ENCODE results near the gene RSPO1.
A peak's percentile ranks its signal among the peaks of the same experiment; 100 is the strongest.
"Not testable (repeated sequence)": the region's sequence is repeated elsewhere in the genome, so short reads cannot be mapped to it uniquely, and the experiment has no call there.

The RSPO1 gene

DNA sequence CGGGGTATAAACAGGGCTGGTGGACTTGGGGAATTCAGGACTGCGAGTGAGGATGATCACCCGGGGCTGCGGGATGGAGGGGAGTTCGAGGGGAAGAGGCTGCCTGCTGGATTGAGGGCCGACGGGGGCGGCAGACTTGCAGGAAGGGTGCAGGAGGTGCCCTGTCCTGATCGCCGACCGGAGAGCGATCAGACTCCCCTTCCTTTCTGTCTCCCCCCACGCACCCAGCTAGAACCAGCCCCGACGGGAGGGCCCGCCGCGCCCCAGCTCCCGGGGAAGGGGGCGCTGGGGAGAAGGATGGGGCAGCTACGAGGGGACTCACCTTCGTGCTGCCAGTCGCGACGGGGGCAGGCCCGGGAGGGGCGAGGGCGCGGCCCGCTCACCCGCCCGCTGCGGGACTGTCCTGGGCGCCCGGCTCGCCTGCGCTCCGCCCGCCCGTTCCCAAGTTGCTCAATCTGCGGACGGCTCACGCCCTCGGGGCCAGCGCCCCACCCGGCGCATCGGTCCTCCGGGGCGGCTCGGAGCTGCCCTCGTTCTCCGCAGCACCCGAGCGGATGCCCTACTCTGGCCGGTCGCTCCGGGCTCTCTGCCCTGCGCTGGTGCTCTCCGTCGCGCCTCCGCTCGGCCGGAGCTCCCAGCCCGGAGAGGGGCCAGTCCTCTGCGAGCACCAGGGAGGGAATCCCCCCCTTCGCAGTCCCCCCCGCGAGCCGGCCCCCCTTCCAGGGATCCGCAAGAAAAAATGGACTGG is at the start of gene RSPO1:
Gene RSPO1 (minus strand): TSS at position 649 of the 748 bp plus-strand sequence. CDS start 5,231 bp downstream, outside the sequence.
- no peak within 1 kb of the TSS for H3K4me3 ChIP-seq (ENCODE audit: control insufficient read depth, low read depth, low read length)
- TF ChIP-seq, protein P1, sequence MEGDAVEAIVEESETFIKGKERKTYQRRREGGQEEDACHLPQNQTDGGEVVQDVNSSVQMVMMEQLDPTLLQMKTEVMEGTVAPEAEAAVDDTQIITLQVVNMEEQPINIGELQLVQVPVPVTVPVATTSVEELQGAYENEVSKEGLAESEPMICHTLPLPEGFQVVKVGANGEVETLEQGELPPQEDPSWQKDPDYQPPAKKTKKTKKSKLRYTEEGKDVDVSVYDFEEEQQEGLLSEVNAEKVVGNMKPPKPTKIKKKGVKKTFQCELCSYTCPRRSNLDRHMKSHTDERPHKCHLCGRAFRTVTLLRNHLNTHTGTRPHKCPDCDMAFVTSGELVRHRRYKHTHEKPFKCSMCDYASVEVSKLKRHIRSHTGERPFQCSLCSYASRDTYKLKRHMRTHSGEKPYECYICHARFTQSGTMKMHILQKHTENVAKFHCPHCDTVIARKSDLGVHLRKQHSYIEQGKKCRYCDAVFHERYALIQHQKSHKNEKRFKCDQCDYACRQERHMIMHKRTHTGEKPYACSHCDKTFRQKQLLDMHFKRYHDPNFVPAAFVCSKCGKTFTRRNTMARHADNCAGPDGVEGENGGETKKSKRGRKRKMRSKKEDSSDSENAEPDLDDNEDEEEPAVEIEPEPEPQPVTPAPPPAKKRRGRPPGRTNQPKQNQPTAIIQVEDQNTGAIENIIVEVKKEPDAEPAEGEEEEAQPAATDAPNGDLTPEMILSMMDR (conservative IDR thresholded peaks at IDR 0.05; ENCODE audit: control insufficient read depth, insufficient read depth, low read depth, low read length), result no peak
- DNase-seq (ENCODE audit: low read depth), result peak; percentile 17

DNA sequence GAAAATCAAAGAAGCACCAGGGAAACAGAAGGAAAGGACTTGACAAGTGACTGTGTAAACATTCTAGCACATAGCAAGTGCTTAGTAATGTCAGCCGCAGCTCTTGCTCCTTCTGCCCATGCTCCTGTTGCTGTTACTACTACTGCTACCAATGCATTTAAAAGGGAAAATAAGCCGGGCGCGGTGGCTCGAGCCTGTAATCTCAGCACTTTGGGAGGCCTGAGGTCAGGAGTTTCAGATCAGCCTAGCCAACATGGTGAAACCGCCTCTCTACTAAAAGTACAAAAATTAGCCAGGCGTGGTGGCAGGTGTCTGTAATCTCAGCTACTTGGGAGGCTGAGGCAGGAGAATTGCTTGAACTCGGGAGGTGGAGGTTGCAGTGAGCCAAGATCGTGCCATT is 49.5 kb upstream of the RSPO1 start:
- not testable (repeated sequence) for H3K4me3 ChIP-seq (ENCODE audit: control insufficient read depth, low read depth, low read length); DNase-seq (ENCODE audit: low read depth)

DNA sequence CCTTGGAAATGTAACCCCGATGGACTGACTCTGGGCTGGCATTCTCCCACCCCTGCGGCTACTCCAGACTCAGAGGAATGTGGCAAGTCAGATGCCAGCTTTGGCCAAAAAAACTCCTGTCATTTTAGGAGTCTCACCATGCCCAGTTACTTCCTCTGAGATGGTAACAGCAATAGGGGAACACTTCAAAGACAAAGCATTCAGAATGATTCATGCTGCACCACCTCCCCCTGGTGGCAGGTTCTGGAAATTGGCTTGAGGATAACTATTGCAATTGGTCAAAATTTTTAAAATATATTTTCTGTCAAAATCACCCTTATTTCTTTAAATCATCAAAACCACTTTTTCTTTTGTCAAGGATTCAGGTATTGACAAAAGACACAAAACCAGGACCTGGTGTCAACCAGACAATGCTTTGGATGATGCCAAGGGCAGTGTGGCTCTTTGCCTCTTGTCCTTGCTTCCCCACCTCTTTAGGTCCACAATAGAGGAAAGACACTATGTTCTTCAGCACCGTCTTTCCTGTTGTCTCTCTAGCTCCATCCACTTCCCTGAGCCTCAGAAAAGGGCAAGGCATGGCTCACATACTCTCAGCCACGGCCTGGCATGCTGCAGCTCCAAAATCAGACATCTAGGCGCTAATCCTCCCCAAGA is 47.8 kb upstream of the RSPO1 start:
- DNase-seq (ENCODE audit: low read depth), result peak; percentile 69
- TF ChIP-seq, protein P1 (conservative IDR thresholded peaks at IDR 0.05; ENCODE audit: control insufficient read depth, insufficient read depth, low read depth, low read length), result peak; percentile 93
- no peak overlapping the region for H3K4me3 ChIP-seq (ENCODE audit: control insufficient read depth, low read depth, low read length)

DNA sequence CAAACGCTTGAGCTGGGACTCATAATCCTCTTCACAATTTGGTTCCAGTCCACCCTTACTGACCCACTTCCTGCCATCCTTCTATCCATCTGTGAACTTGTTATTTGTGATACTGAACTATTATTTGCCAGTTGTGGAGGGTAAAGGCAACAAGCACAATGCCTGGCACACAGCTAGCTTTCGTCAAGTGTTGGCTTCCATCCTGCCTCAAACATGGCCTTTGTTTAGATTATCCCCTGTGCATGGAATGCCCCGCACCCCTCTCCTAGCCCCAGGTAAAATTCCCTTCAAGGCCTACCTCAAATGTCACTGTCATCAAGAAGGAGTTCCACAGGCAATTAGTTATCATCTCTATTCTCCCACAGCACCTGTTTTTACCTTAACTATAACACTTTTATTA is 46.2 kb upstream of the RSPO1 start:
- no peak for DNase-seq (ENCODE audit: low read depth)
- no peak overlapping the region for H3K4me3 ChIP-seq (ENCODE audit: control insufficient read depth, low read depth, low read length)
- TF ChIP-seq, protein P1 (conservative IDR thresholded peaks at IDR 0.05; ENCODE audit: control insufficient read depth, insufficient read depth, low read depth, low read length), result no peak

DNA sequence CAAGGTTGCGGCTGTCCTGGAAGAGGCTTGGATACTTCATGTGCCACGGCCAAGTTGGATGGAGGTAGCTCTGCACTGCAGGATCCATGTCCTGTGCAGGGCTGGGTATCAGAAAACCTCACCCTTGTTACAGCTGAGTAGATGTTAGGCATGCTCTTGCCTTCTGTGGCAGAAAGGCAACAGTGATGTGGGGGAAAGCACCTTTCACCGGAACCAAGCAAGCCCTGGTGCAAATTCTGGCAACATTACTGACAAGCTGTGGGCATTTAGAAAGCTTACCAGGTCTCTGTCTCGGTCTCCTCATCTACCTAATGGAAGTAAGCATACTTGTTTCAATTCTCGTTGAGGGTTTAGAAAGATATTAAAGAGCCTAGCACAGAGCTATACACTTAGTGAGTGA is 43.1 kb upstream of the RSPO1 start:
- TF ChIP-seq, protein P1 (conservative IDR thresholded peaks at IDR 0.05; ENCODE audit: control insufficient read depth, insufficient read depth, low read depth, low read length), result no peak
- H3K4me3 ChIP-seq (ENCODE audit: control insufficient read depth, low read depth, low read length), result no peak overlapping the region
- DNase-seq (ENCODE audit: low read depth), result no peak

- TF ChIP-seq, protein P1 (conservative IDR thresholded peaks at IDR 0.05; ENCODE audit: control insufficient read depth, insufficient read depth, low read depth, low read length), result no peak
- no peak for DNase-seq (ENCODE audit: low read depth)
- no peak overlapping the region for H3K4me3 ChIP-seq (ENCODE audit: control insufficient read depth, low read depth, low read length)
Measured at GRCh38 chr1:37677143-37677439, 42.4 kb upstream of the RSPO1 start.

- TF ChIP-seq, protein P1 (conservative IDR thresholded peaks at IDR 0.05; ENCODE audit: control insufficient read depth, insufficient read depth, low read depth, low read length), result no peak
- DNase-seq (ENCODE audit: low read depth), result no peak
- no peak overlapping the region for H3K4me3 ChIP-seq (ENCODE audit: control insufficient read depth, low read depth, low read length)
Measured at GRCh38 chr1:37676281-37677142, 41.8 kb upstream of the RSPO1 start.

Measured in fibroblast of mammary gland (primary cell).